GM23338 (cell line): Measurements from ENCODE around the gene TPI1. TPM values are rescaled to one million over a fixed set of nuclear protein-coding genes. Genes with fewer than 3 reads are reported as not detected.

Experiments
- ATAC-seq: fragments of 200-7000 bp; cut with Tn5 transposase; 3 replicates; pipeline ENCODE4 v1.9.1; 2020
- DNase-seq: peaks from one replicate; pipeline ENCODE4 v3.0.0-alpha.2; 2015; ENCODE audit warnings: low spot score
- H2AFZ ChIP-seq: fragments of 200-600 bp; sonication (generic); 2 replicates; pipeline ENCODE4 v1.8.0; 2016; ENCODE audit warnings: antibody characterized with exemption, mild to moderate bottlenecking, moderate library complexity
- H3F3A ChIP-seq: fragments of 200-600 bp; sonication (generic); replicated peaks from 2 replicates; pipeline ENCODE4 v1.8.0; 2017; ENCODE audit warnings: antibody characterized with exemption, mixed run types, low read depth
- H3K27ac ChIP-seq: fragments of 200-600 bp; sonication (generic); 2 replicates; pipeline ENCODE4 v1.6.1; 2016; ENCODE audit warnings: low read depth
- H3K27me3 ChIP-seq: fragments of 200-600 bp; sonication (generic); 2 replicates; pipeline ENCODE4 v1.8.0; 2016; ENCODE audit warnings: mild to moderate bottlenecking, mixed run types, moderate library complexity; ENCODE audit not compliant: insufficient read depth
- H3K36me3 ChIP-seq: fragments of 200-600 bp; sonication (generic); 2 replicates; pipeline ENCODE4 v1.8.0; 2016; ENCODE audit warnings: mild to moderate bottlenecking; ENCODE audit not compliant: insufficient read depth
- H3K4me1 ChIP-seq: fragments of 200-600 bp; sonication (generic); 2 replicates; pipeline ENCODE4 v1.8.0; 2016; ENCODE audit warnings: mild to moderate bottlenecking, moderate library complexity; ENCODE audit not compliant: insufficient read depth
- H3K4me2 ChIP-seq: fragments of 200-600 bp; sonication (generic); 2 replicates; pipeline ENCODE4 v1.7.1; 2017; ENCODE audit warnings: mixed run types
- H3K4me3 ChIP-seq: fragments of 200-600 bp; sonication (generic); 2 replicates; pipeline ENCODE4 v1.6.1; 2016; ENCODE audit warnings: mixed run types
- H3K79me2 ChIP-seq: fragments of 200-600 bp; sonication (generic); replicated peaks from 2 replicates; pipeline ENCODE4 v1.8.0; 2017; ENCODE audit warnings: mild to moderate bottlenecking; ENCODE audit not compliant: insufficient read depth
- H3K9me2 ChIP-seq: fragments of 200-600 bp; sonication (generic); 2 replicates; pipeline ENCODE4 v1.8.0; 2017; ENCODE audit not compliant: insufficient read depth
- H4K20me1 ChIP-seq: fragments of 200-600 bp; sonication (generic); replicated peaks from 2 replicates; pipeline ENCODE4 v1.8.0; 2017; ENCODE audit warnings: mild to moderate bottlenecking; ENCODE audit not compliant: insufficient read depth
- H3K27ac Mint-ChIP-seq: 2 replicates; pipeline ENCODE4 v1.8.0; 2020; ENCODE audit warnings: inconsistent platforms, mild to moderate bottlenecking, moderate library complexity, mixed read lengths
- H3K27me3 Mint-ChIP-seq: 3 replicates; pipeline ENCODE4 v1.8.0; 2022; ENCODE audit warnings: low read depth, mild to moderate bottlenecking, moderate library complexity, mixed read lengths, inconsistent platforms; ENCODE audit not compliant: insufficient read depth, poor library complexity
- H3K36me3 Mint-ChIP-seq: 3 replicates; pipeline ENCODE4 v1.8.0; 2021; ENCODE audit warnings: low read depth, mild to moderate bottlenecking, inconsistent platforms, moderate library complexity, mixed read lengths
- H3K4me1 Mint-ChIP-seq: 3 replicates; pipeline ENCODE4 v1.8.0; 2020; ENCODE audit warnings: mild to moderate bottlenecking, inconsistent platforms, mixed read lengths
- H3K4me3 Mint-ChIP-seq: 3 replicates; pipeline ENCODE4 v1.8.0; 2021; ENCODE audit warnings: moderate library complexity, mild to moderate bottlenecking, inconsistent platforms, mixed read lengths
- H3K9me3 Mint-ChIP-seq: 3 replicates; pipeline ENCODE4 v1.8.0; 2020; ENCODE audit warnings: moderate library complexity, mild to moderate bottlenecking, inconsistent platforms, mixed read lengths
- CREB1 ChIP-seq: fragments of 250-450 bp; sonication (Bioruptor Pico); IDR thresholded peaks from 2 replicates; pipeline ENCODE4 v1.5.0; 2020; ENCODE audit warnings: low read depth, mild to moderate bottlenecking, moderate library complexity
- EZH2 ChIP-seq: fragments of 200-600 bp; sonication (generic); IDR thresholded peaks from one replicate; pipeline ENCODE4 v1.8.0; 2017; ENCODE audit warnings: antibody characterized with exemption, mild to moderate bottlenecking, low read depth; ENCODE audit not compliant: unreplicated experiment
- EZH2phosphoT487 ChIP-seq: fragments of 200-600 bp; sonication (generic); IDR thresholded peaks from one replicate; pipeline ENCODE4 v1.8.1; 2018; ENCODE audit warnings: antibody characterized with exemption; ENCODE audit not compliant: unreplicated experiment
- JUNB ChIP-seq: IDR thresholded peaks from one replicate; pipeline ENCODE4 v1.6.1; 2016; ENCODE audit warnings: antibody characterized with exemption; ENCODE audit not compliant: unreplicated experiment
- NANOG ChIP-seq: IDR thresholded peaks from 2 replicates; pipeline ENCODE4 v1.6.1; 2016; ENCODE audit warnings: antibody characterized with exemption, borderline replicate concordance
- POLR2AphosphoS5 ChIP-seq: IDR thresholded peaks from 2 replicates; pipeline ENCODE4 v1.6.1; 2016; ENCODE audit warnings: antibody characterized with exemption, low read depth
- STAT1 ChIP-seq: IDR thresholded peaks from one replicate; pipeline ENCODE4 v1.6.1; 2016; ENCODE audit warnings: antibody characterized with exemption; ENCODE audit not compliant: unreplicated experiment
- ZNF114 ChIP-seq: fragments of 250-450 bp; sonication (Bioruptor Pico); IDR thresholded peaks from 2 replicates; pipeline ENCODE4 v1.5.0; 2020; ENCODE audit warnings: mild to moderate bottlenecking, moderate library complexity
- ZNF331 ChIP-seq: fragments of 250-450 bp; sonication (Bioruptor Pico); IDR thresholded peaks from 2 replicates; pipeline ENCODE4 v1.5.0; 2020; ENCODE audit warnings: low read depth, mild to moderate bottlenecking, moderate library complexity
- ZNF462 ChIP-seq: fragments of 250-450 bp; sonication (Bioruptor Pico); IDR thresholded peaks from 2 replicates; pipeline ENCODE4 v1.5.0; 2020; ENCODE audit warnings: mild to moderate bottlenecking, moderate library complexity
- polyA plus RNA-seq: library from polyadenylated mRNA; unstranded; fragments of >200 nt; fragmentation: Nextera tagmentation; extraction: Ambion mirVana; gene quantifications from 2 replicates; pipeline ENCODE4 v1.2.1, GENCODE V29; 2016
- total RNA-seq: library from RNA; depleted of rRNA; stranded (reverse); fragments of >200 nt; shearing (Covaris generic); gene quantifications from 2 replicates; pipeline ENCODE4 v1.2.3, GENCODE V29; 2014
- TF ChIP-seq, protein P1 (sequence below): IDR thresholded peaks from one replicate; pipeline ENCODE4 v1.6.1; 2018; ENCODE audit warnings: antibody characterized with exemption; ENCODE audit not compliant: unreplicated experiment

The TPI1 gene
- total and polyA plus RNA-seq, 2 experiments from 2014 or later: 737 to 822 TPM

DNA sequence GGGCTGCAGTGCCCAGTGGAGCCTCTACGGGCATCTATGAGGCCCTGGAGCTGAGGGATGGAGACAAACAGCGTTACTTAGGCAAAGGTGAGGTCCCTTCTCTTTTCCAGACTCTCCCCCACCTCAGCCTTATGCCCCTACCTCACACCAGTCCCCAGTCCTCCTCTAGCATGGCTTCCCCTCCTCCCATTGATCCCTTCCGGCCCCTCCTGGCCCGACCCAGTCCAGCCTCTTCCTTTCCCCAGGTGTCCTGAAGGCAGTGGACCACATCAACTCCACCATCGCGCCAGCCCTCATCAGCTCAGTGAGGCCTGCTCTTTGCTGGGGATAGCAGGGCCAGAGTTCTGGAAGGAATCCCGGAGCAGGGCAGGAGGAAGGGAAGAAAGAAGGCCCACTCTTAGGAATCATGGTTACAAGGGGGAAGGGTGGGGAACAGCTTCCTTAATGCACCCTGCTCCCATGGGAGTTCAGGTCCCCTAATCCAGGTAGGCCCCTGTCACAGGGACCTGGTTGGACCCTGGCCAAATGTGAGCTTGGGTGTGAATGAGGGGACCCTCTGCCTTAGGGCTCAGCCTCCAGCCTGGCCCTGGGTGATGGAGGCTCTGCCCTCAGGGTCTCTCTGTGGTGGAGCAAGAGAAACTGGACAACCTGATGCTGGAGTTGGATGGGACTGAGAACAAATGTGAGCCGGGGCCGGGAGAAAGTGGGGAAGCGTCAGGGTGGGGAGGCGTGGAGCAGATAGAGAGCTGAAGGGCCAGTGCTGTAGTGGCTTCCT lies 49.3 kb downstream of the TPI1 start:
- no peak for TF ChIP-seq NANOG
- Mint-ChIP-seq H3K4me3 (peak overlapping the region; percentile 97), H3K27me3 (peaks cover 17% of the 10 kb centered on the region), H3K36me3 (peaks cover 50% of the 10 kb centered on the region), H3K9me3 (no peaks in the 10 kb centered on the region), H3K4me1 (peaks cover 39% of the 10 kb centered on the region), H3K27ac (no peak overlapping the region)
- 0 out of 2 replicates have a peak, but pooled peaks cover 15% of the 10 kb centered on the region for H3F3A ChIP-seq
- H3K9me2 ChIP-seq: no peaks in the 10 kb centered on the region
- no peaks in the 10 kb centered on the region for H4K20me1 ChIP-seq
- H3K4me1 ChIP-seq: peaks cover 19% of the 10 kb centered on the region
- H3K4me3 ChIP-seq: no peak overlapping the region
- no peak overlapping the region for H3K27ac ChIP-seq
- DNase-seq (no peak), ATAC-seq (no peak)
- peaks cover 6% of the 10 kb centered on the region for H3K36me3 ChIP-seq
- peaks cover 8% of the 10 kb centered on the region for H3K79me2 ChIP-seq
- no peak overlapping the region for H3K4me2 ChIP-seq
- no peak overlapping the region for H2AFZ ChIP-seq
- no peaks in the 10 kb centered on the region for H3K27me3 ChIP-seq

- ATAC-seq (no peak), DNase-seq (peak; percentile 14)
- Mint-ChIP-seq H3K4me1 (peaks cover 39% of the 10 kb centered on the region), H3K36me3 (peaks cover 60% of the 10 kb centered on the region), H3K27ac (no peak overlapping the region), H3K9me3 (no peaks in the 10 kb centered on the region), H3K27me3 (peaks cover 15% of the 10 kb centered on the region), H3K4me3 (no peak overlapping the region; the same call in 2 of the 3 replicates)
- Histone ChIP-seq H3K27me3 (no peaks in the 10 kb centered on the region), H3K36me3 (peaks cover 6% of the 10 kb centered on the region), H3K4me2 (no peak overlapping the region), H3F3A (0 out of 2 replicates have a peak, but pooled peaks cover 15% of the 10 kb centered on the region), H3K4me3 (no peak overlapping the region), H3K27ac (no peak overlapping the region), H3K9me2 (no peaks in the 10 kb centered on the region), H3K4me1 (peaks cover 19% of the 10 kb centered on the region), H3K79me2 (peaks cover 8% of the 10 kb centered on the region), H2AFZ (no peak overlapping the region), H4K20me1 (no peaks in the 10 kb centered on the region)
- TF ChIP-seq ZNF331 (CRISPR knock-in tag) (no peak), JUNB (no peak), CREB1 (CRISPR knock-in tag) (no peak), NANOG (no peak), EZH2phosphoT487 (no peak), POLR2AphosphoS5 (no peak), STAT1 (no peak), ZNF462 (CRISPR knock-in tag) (no peak), EZH2 (no peak), ZNF114 (CRISPR knock-in tag) (no peak)
- TF ChIP-seq, protein P1, sequence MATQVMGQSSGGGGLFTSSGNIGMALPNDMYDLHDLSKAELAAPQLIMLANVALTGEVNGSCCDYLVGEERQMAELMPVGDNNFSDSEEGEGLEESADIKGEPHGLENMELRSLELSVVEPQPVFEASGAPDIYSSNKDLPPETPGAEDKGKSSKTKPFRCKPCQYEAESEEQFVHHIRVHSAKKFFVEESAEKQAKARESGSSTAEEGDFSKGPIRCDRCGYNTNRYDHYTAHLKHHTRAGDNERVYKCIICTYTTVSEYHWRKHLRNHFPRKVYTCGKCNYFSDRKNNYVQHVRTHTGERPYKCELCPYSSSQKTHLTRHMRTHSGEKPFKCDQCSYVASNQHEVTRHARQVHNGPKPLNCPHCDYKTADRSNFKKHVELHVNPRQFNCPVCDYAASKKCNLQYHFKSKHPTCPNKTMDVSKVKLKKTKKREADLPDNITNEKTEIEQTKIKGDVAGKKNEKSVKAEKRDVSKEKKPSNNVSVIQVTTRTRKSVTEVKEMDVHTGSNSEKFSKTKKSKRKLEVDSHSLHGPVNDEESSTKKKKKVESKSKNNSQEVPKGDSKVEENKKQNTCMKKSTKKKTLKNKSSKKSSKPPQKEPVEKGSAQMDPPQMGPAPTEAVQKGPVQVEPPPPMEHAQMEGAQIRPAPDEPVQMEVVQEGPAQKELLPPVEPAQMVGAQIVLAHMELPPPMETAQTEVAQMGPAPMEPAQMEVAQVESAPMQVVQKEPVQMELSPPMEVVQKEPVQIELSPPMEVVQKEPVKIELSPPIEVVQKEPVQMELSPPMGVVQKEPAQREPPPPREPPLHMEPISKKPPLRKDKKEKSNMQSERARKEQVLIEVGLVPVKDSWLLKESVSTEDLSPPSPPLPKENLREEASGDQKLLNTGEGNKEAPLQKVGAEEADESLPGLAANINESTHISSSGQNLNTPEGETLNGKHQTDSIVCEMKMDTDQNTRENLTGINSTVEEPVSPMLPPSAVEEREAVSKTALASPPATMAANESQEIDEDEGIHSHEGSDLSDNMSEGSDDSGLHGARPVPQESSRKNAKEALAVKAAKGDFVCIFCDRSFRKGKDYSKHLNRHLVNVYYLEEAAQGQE: no peak
These were observed 50.3 kb downstream of the TPI1 start for GRCh38 chr12:6917491-6918231.
